Measurements from ENCODE around the gene SOS2.
"Not testable (repeated sequence)": the region's sequence is repeated elsewhere in the genome, so short reads cannot be mapped to it uniquely, and the experiment has no call there.

The SOS2 gene

DNA sequence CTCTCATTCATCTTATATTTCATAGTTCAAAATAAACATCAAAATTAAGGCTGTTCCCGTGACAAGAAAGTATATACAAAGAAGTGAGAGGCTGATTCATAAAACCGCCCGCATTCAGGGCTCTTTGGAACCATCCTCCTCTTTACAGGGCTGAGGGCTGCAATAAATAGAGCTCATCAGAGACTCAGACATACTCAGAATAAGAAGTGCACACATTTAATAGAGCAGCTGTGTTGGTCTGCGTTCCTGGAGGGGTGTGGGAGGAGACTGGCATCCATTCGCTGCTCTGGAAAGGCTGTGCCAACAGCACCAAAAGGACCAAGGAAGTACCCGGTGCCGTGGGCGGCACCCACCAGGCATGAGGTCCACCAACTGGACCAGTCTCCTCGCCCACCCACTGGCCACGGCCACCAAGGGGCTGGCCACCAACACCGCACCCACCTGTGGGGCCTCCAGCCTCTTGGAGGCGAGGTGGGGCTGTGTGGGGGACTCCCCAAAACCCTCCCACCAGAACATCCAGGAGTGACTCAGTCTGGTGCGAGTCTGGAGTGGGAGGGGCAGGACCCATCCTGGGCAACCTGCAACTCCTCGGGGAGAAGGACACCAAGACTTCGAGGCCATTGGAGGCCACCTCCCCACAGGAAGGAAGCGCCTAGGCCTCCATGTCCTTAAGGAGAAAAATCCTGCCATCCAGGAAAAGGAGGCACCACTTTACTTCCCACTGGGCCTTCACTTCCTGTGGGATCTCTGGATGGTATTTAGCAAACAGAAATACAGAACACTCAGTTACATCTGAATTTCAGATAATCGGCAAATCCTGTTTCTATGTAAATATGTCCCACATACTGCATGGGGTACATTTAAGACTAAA is 147.7 kb downstream of the SOS2 start:
- no peak for DNase-seq

DNA sequence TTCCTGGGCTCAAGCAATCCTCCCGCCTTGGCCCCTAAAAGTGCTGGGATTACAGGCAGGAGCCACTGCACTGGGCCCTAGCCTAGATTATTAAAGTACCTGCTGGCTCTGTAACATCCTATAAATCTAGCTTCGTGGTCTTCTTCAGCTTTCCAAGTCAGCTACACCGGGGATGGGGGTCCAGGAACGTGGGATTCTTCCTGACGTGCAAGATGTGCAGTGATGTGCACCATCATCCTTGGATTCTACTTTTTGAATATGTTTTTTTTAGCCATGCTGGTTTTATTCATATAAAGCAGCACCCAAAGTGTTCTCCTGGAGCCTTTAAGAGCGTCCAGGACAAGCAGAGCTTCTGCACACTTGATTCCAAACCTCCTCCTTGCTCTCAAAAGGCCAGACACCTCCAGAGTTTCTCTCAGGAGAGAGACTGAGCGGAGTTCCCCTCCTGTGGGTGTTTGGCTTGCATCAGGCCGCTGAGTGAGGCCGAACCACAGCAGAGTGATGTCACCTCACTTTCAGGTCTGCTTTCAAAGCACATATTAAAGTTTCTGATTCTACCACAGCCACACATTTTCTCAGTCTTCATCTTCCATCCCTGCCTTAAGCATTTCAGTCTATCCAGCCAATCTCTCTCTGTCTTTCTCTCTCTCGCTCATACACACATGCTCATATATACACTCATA is 148.5 kb downstream of the SOS2 start:
- DNase-seq = no peak

- no peak for DNase-seq
Measured at GRCh38 chr14:50082308-50082742, 149.1 kb downstream of the SOS2 start.

DNA sequence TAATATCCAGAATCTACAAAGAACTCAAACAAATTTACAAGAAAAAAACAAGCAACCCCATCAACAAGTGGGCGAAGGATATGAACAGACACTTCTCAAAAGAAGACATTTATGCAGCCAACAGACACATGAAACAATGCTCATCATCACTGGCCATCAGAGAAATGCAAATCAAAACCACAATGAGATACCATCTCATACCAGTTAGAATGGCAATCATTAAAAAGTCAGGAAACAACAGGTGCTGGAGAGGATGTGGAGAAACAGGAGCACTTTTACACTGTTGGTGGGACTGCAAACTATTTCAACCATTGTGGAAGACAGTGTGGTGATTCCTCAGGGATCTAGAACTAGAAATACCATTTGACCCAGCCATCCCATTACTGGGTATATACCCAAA is 152.3 kb downstream of the SOS2 start:
- DNase-seq = not testable (repeated sequence)

DNA sequence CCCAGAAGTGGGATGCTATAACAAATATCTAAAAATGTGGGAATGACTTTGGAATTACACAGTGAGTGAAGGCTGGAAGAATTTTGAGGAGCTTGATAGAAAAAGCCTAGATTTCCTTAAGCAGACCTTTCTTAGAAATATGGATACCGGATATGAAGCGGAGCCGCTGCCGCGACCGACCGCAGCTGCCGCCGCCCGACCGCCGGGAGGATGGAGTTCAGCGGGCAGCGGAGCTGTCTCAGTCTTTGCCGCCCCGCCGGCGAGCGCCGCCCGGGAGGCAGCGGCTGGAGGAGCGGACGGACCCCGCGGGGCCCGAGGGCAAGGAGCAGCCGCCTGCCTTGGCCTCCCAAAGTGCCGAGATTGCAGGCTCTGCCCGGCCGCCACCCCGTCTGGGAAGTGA is 157.7 kb downstream of the SOS2 start:
- DNase-seq = not testable (repeated sequence)

GRCh38 chr14:50072395-50072794 is 159.0 kb downstream of the SOS2 start:
- no peak for DNase-seq

DNA sequence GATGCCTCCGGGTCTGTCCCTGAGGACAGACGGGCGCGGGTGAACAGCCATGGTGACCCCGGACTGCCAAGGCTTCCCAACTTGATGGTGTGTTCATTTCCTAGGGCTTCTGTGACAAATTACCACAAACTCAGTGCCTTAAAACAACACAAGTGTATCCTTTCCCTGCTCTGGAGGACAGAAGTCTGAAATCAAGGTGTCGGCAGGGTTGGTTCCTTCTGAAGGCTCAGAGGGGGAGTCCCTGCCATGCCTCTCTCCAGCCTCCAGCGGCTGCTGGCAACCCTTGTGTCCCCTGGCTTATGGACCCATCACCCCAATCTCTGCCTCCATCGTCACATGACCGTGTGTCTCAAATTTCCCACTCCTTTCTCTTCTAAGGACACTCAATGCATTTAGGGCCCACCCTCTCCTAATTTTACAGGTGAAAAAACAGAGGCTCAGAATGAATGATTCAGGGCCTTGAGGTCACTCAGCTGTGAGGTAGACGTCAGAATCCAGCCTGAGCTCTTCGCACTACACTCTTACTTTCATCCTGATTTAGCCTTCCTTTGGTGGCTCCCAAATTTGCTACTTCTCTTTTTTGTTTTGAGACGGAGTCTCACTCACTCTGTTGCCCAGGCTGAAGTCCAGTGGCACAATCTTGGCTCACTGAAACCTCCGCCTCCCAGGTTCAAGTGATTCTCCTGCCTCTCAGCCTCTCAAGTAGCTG is 160.4 kb downstream of the SOS2 start:
- no peak for DNase-seq

DNA sequence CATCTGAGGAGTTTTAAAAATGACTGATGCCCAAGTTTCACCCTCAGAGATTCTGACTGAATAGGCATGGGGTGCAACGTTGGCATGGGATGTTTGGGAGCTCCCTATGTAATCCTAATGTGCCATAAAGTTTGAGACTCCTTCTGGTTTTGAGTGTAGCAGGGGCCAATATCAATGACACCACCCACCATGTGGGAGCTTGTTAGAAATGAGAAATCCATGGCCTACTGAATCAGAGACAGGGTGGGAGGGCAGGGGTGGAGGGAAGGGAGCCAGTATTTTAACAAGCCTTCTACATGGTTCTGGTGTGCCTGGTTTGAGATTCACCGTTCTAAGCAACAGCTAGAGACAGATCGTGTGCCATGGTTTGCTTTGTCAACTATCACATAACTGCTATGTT is 161.1 kb downstream of the SOS2 start:
- DNase-seq = no peak

DNA sequence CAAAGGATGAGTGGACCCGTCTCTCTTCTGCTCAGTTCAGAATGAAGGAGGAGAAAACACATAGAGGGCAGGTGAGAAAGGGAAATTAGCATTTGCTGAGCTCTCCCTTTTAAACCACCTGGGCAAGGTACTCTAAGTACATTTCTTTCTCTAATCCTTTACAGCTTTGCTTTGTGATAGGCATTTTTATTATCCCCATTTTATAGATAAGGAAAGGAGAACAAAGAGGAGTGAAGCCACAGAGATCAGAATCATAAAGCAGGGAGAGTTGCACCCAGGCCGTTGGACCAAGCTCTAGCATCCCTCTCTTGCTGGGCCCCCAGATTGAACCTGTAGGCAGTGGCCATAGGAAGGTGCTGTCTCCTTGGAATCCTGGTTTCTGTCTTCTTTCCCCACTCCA is 162.1 kb downstream of the SOS2 start:
- DNase-seq = no peak

DNA sequence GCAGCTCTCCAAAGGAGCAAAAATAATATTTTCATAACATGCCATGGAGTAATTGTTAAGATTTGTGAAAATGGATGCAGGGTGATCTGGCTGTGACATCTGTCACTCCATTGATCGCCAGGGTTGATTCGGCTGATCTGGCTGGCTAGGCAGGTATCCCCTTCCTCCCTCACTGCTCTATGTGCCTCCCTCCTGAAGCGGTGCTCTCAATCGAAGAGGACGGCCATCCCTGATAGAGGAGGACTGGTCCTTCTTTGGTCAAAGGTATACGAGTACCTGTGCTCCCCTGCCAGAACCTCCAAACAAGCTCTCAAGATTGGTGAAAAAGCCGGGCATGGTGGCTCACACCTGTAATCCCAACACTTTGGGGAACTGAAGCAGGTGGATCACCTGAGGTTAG is 162.9 kb downstream of the SOS2 start:
- no peak for DNase-seq

- DNase-seq = no peak
Measured at GRCh38 chr14:50067723-50068495, 163.5 kb downstream of the SOS2 start.
